HepG2 (cell line): ENCODE measurements around the gene PRKAR1B. TPM values are rescaled to one million over a fixed set of nuclear protein-coding genes. Genes with fewer than 3 reads are reported as not detected.

Source experiments
- ATF7 ChIP-seq, 2 experiments: fragments of 450-650 bp in 1 of 2; sonication (generic) in 1 of 2; formaldehyde crosslinking in 1 of 2; IDR thresholded peaks; 2 replicates each; pipeline versions ENCODE4 v1.4.0 to v1.6.1; 2016 to 2020; ENCODE audit warnings: antibody characterized with exemption in 1 of 2, mild to moderate bottlenecking in 1 of 2, missing genetic modification reagents in 1 of 2
- E2F5 ChIP-seq: sonication (generic); formaldehyde crosslinking; conservative IDR thresholded peaks from 2 replicates; pipeline ENCODE4 v1.4.0; 2020; ENCODE audit warnings: missing genetic modification reagents
- ESRRA ChIP-seq: sonication (generic); formaldehyde crosslinking; IDR thresholded peaks from 2 replicates; pipeline ENCODE4 v1.5.1; 2020; ENCODE audit warnings: mild to moderate bottlenecking, low read depth, missing genetic modification reagents
- KLF16 ChIP-seq, 2 experiments: sonication (generic) in 1 of 2; formaldehyde crosslinking in 1 of 2; IDR thresholded peaks; 2 replicates each; pipeline versions ENCODE4 v1.6.1 to v1.8.0; 2016 to 2023; ENCODE audit warnings: missing genetic modification reagents in 2 of 2, missing compliant biosample characterization in 1 of 2
- PHF21A ChIP-seq: sonication (generic); formaldehyde crosslinking; IDR thresholded peaks from 2 replicates; pipeline ENCODE4 v1.5.0; 2020; ENCODE audit warnings: mild to moderate bottlenecking, missing genetic modification reagents
- RBM22 ChIP-seq: fragments of 200-400 bp; formaldehyde crosslinking; optimal IDR thresholded peaks from 2 replicates; pipeline ENCODE3; 2017; ENCODE audit warnings: mild to moderate bottlenecking, low read length, moderate library complexity
- RORA ChIP-seq: sonication (generic); formaldehyde crosslinking; IDR thresholded peaks from 2 replicates; pipeline ENCODE4 v1.5.0; 2020; ENCODE audit warnings: mild to moderate bottlenecking, missing genetic modification reagents, moderate library complexity
- SOX6 ChIP-seq, 2 experiments: fragments of 450-650 bp in 1 of 2; sonication (generic) in 1 of 2; formaldehyde crosslinking in 1 of 2; IDR thresholded peaks; 2 replicates each; pipeline versions ENCODE4 v1.4.0 to v1.6.1; 2017 to 2020; ENCODE audit warnings: antibody characterized with exemption in 1 of 2, mild to moderate bottlenecking in 1 of 2, missing genetic modification reagents in 1 of 2
- SP4 ChIP-seq: sonication (generic); formaldehyde crosslinking; IDR thresholded peaks from 2 replicates; pipeline ENCODE4 v1.8.1; 2023; ENCODE audit warnings: mild to moderate bottlenecking, missing genetic modification reagents
- ZBTB1 ChIP-seq: sonication (generic); formaldehyde crosslinking; IDR thresholded peaks from 2 replicates; pipeline ENCODE4 v1.4.0; 2020; ENCODE audit warnings: missing genetic modification reagents, borderline replicate concordance
- ZFY ChIP-seq: sonication (generic); formaldehyde crosslinking; IDR thresholded peaks from 2 replicates; pipeline ENCODE4 v1.4.0; 2020; ENCODE audit warnings: missing genetic modification reagents
- ZNF44 ChIP-seq: sonication (generic); formaldehyde crosslinking; IDR thresholded peaks from 2 replicates; pipeline ENCODE4 v1.5.1; 2020; ENCODE audit warnings: mild to moderate bottlenecking, missing genetic modification reagents
- ZNF460 ChIP-seq: sonication (generic); formaldehyde crosslinking; IDR thresholded peaks from 2 replicates; pipeline ENCODE4 v1.5.1; 2020; ENCODE audit warnings: missing genetic modification reagents, mild to moderate bottlenecking, borderline replicate concordance
- ZNF530 ChIP-seq: sonication (generic); formaldehyde crosslinking; IDR thresholded peaks from 2 replicates; pipeline ENCODE4 v1.5.0; 2020; ENCODE audit warnings: low read depth, mild to moderate bottlenecking, missing genetic modification reagents
- ZNF562 ChIP-seq: sonication (generic); formaldehyde crosslinking; IDR thresholded peaks from 2 replicates; pipeline ENCODE4 v1.8.0; 2022; ENCODE audit warnings: missing genetic modification reagents, borderline replicate concordance
- ZNF772 ChIP-seq: sonication (generic); formaldehyde crosslinking; IDR thresholded peaks from 2 replicates; pipeline ENCODE4 v1.5.0; 2020; ENCODE audit warnings: mild to moderate bottlenecking, missing genetic modification reagents
- ZSCAN5A ChIP-seq: sonication (generic); formaldehyde crosslinking; IDR thresholded peaks from 2 replicates; pipeline ENCODE4 v1.8.0; 2022; ENCODE audit warnings: mild to moderate bottlenecking, missing genetic modification reagents, borderline replicate concordance
- polyA plus RNA-seq, 8 experiments: library from polyadenylated mRNA; depleted of rRNA in 3 of 8; stranded (reverse) in 7 of 8; unstranded in 1 of 8; fragments of >200 nt; fragmentation: Illumina TruSeq in 4 of 8; extraction: Trizol in 4 of 8; gene quantifications; 2 replicates each; pipeline versions ENCODE4 v1.2.1 to v1.2.3, GENCODE V29; 2011 to 2016; ENCODE audit warnings: low read depth in 4 of 8, missing spikeins in 1 of 8, mixed read lengths in 1 of 8; ENCODE audit not compliant: insufficient read depth in 1 of 8
- total RNA-seq, 5 experiments: library from RNA; depleted of rRNA; stranded (reverse); fragments of >200 nt; fragmentation: Illumina TruSeq; extraction: Trizol; gene quantifications; 2 replicates each; pipeline ENCODE4 v1.2.3, GENCODE V29; 2016; ENCODE audit warnings: low read depth in 1 of 5
- TF ChIP-seq, protein P1 (sequence below): sonication (generic); formaldehyde crosslinking; IDR thresholded peaks from 2 replicates; pipeline ENCODE4 v1.4.0; 2020; ENCODE audit warnings: mild to moderate bottlenecking, missing genetic modification reagents
- TF ChIP-seq, protein P2 (sequence below): IDR thresholded peaks from 2 replicates; pipeline ENCODE4 v1.6.1; 2016; ENCODE audit warnings: low read depth, control low read depth
- TF ChIP-seq, protein P3 (sequence below): sonication (generic); formaldehyde crosslinking; IDR thresholded peaks from 2 replicates; pipeline ENCODE4 v1.5.0; 2020; ENCODE audit warnings: mild to moderate bottlenecking, missing genetic modification reagents, borderline replicate concordance

The PRKAR1B gene
- total and polyA plus RNA-seq, 2 of the 13 experiments (the other 11 are each of a cell fraction or from before 2014, with no cell fraction given) = 7.9 to 28.2 TPM

DNA sequence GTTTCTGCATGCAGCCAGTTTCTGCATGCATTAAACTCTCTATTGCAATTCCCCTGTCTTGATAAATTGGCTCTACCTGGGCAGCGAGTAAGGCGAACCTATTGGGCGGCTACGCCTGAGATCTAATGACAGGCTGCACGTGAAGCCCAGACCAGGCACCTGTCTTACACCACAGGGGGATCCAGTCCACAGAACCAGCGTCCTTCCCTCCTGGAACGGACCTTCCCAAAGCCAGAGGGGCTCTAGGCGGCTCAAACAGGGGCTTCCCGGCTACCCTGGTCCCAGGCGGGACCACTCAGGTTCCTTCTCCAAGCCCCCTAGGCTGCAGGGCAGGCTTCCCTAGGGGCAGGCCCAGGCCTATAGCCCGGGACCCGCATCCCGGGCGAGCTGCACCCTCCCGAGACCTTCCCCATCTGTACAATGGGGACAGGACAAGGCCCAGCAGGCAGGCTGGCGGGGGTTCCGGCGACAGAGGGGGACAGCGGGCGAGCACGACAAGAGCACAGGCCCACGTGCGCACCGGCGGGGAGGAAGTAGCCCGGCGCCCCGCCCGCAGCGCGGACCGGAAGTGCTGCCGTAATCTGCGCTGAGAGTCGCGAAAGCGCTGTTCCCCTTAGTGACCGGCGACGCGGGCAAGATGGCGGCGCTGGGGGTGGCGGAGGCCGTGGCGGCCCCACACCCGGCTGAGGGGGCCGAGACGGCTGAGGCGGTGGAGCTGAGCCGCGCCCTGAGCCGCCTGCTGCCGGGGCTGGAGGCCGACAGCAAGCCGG, 812 bp downstream of the PRKAR1B start, which contains the start of gene DNAAF5 (continued):
- TF ChIP-seq, protein P1, sequence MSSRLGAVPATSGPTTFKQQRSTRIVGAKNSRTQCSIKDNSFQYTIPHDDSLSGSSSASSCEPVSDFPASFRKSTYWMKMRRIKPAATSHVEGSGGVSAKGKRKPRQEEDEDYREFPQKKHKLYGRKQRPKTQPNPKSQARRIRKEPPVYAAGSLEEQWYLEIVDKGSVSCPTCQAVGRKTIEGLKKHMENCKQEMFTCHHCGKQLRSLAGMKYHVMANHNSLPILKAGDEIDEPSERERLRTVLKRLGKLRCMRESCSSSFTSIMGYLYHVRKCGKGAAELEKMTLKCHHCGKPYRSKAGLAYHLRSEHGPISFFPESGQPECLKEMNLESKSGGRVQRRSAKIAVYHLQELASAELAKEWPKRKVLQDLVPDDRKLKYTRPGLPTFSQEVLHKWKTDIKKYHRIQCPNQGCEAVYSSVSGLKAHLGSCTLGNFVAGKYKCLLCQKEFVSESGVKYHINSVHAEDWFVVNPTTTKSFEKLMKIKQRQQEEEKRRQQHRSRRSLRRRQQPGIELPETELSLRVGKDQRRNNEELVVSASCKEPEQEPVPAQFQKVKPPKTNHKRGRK (CRISPR knock-in tag) = no peak
- peak; percentile 71; the same call in 1 of the 2 replicates for TF ChIP-seq ZSCAN5A (CRISPR knock-in tag)
- peak; percentile 93 for TF ChIP-seq ZNF772
- TF ChIP-seq ATF7 (IDR thresholded peaks at IDR 0.05) = no peak
- TF ChIP-seq ATF7 (CRISPR knock-in tag; IDR thresholded peaks at IDR 0.05) = peak; percentile 79; the same call in 1 of the 2 replicates
- TF ChIP-seq KLF16 (CRISPR knock-in tag; IDR thresholded peaks at IDR 0.05) = peak in 1 of 2 experiments; percentile 85; a peak in 2 of 4 replicates
- TF ChIP-seq PHF21A (CRISPR knock-in tag) = no peak
- peak; percentile 58; the same call in 1 of the 2 replicates for TF ChIP-seq E2F5 (CRISPR knock-in tag)
- TF ChIP-seq ZNF562 (CRISPR knock-in tag) = peak; percentile 50; the same call in 1 of the 2 replicates
- peak; percentile 62 for TF ChIP-seq SP4 (CRISPR knock-in tag)
- TF ChIP-seq ZFY (CRISPR knock-in tag) = peak; percentile 94
- no peak for TF ChIP-seq RORA (CRISPR knock-in tag)
- no peak for TF ChIP-seq ESRRA (CRISPR knock-in tag)
- TF ChIP-seq, protein P2, sequence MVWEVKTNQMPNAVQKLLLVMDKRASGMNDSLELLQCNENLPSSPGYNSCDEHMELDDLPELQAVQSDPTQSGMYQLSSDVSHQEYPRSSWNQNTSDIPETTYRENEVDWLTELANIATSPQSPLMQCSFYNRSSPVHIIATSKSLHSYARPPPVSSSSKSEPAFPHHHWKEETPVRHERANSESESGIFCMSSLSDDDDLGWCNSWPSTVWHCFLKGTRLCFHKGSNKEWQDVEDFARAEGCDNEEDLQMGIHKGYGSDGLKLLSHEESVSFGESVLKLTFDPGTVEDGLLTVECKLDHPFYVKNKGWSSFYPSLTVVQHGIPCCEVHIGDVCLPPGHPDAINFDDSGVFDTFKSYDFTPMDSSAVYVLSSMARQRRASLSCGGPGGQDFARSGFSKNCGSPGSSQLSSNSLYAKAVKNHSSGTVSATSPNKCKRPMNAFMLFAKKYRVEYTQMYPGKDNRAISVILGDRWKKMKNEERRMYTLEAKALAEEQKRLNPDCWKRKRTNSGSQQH (CRISPR knock-in tag) = peak; percentile 85; the same call in 1 of the 2 replicates
- no peak for TF ChIP-seq ZNF460 (CRISPR knock-in tag)
- 0 out of 2 replicates have a peak, but pooled peaks have one; percentile 54 for TF ChIP-seq ZNF530 (CRISPR knock-in tag)
- TF ChIP-seq, protein P3, sequence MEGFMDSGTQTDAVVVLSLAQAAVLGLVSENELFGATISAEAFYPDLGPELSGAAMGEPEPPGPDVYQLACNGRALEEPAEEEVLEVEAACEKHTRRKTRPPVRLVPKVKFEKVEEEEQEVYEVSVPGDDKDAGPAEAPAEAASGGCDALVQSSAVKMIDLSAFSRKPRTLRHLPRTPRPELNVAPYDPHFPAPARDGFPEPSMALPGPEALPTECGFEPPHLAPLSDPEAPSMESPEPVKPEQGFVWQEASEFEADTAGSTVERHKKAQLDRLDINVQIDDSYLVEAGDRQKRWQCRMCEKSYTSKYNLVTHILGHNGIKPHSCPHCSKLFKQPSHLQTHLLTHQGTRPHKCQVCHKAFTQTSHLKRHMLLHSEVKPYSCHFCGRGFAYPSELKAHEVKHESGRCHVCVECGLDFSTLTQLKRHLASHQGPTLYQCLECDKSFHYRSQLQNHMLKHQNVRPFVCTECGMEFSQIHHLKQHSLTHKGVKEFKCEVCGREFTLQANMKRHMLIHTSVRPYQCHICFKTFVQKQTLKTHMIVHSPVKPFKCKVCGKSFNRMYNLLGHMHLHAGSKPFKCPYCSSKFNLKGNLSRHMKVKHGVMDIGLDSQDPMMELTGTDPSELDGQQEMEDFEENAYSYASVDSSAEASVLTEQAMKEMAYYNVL (CRISPR knock-in tag) = 0 out of 2 replicates have a peak, but pooled peaks have one; percentile 54
- TF ChIP-seq ZNF44 (CRISPR knock-in tag) = peak; percentile 92; the same call in 1 of the 2 replicates
- TF ChIP-seq SOX6 (IDR thresholded peaks at IDR 0.05) = no peak
- TF ChIP-seq SOX6 (CRISPR knock-in tag; IDR thresholded peaks at IDR 0.05) = peak; percentile 59
- no peak for TF ChIP-seq ZBTB1 (CRISPR knock-in tag)
- peak; percentile 56 for TF ChIP-seq RBM22
